ENCODE measurements around the gene CBLB.

Gene CBLB

DNA sequence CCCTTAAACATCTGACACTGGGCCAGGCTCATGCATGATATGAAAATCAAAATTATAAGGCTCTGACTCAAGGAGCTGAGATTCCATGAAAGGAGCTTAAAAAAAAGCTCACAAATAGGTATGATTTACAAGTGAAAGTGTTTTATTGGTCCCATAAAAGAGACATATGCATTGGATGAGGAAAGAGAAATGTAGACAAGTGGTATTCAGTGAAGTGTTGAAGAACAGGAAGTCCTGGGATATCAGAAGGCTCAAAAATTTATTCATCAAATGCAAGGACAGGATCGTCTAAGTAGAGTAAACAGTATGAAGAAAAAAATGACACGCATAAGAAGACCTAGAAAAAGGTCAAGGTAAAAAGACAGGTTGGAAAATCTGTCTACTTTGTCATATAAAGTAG, 188.9 kb downstream of the CBLB start:
- DNase-seq (ENCODE audit: low read depth in 2 of 2) = no peak
- H3K4me3 ChIP-seq (replicated peaks in 1 of 2; ENCODE audit: low read depth in 2 of 2, low read length in 2 of 2) = no peak overlapping the region

GRCh38 chr3:105678017-105678416, 190.8 kb downstream of the CBLB start:
- TF ChIP-seq CTCF (IDR thresholded peaks at IDR 0.05; ENCODE audit: low read depth, low read length) = no peak
- H3K4me3 ChIP-seq (replicated peaks in 1 of 2; ENCODE audit: low read depth in 2 of 2, low read length in 2 of 2) = no peak overlapping the region
- DNase-seq (ENCODE audit: low read depth in 2 of 2) = no peak

More for the DNA sequence above, 188.9 kb downstream of the CBLB start:
- no peak for TF ChIP-seq CTCF (IDR thresholded peaks at IDR 0.05; ENCODE audit: low read depth, low read length)

GRCh38 chr3:105676621-105677300, 192.1 kb downstream of the CBLB start:
- TF ChIP-seq CTCF (IDR thresholded peaks at IDR 0.05; ENCODE audit: low read depth, low read length) = no peak
- H3K4me3 ChIP-seq (replicated peaks in 1 of 2; ENCODE audit: low read depth in 2 of 2, low read length in 2 of 2) = no peak overlapping the region
- no peak for DNase-seq (ENCODE audit: low read depth in 2 of 2)

- no peak overlapping the region for H3K4me3 ChIP-seq (replicated peaks in 1 of 2; ENCODE audit: low read depth in 2 of 2, low read length in 2 of 2)
- TF ChIP-seq CTCF (IDR thresholded peaks at IDR 0.05; ENCODE audit: low read depth, low read length) = no peak
- DNase-seq (ENCODE audit: low read depth in 2 of 2) = peak in 1 of 2 donors; percentile 35
These were observed 194.3 kb downstream of the CBLB start for GRCh38 chr3:105674437-105675065.

DNA sequence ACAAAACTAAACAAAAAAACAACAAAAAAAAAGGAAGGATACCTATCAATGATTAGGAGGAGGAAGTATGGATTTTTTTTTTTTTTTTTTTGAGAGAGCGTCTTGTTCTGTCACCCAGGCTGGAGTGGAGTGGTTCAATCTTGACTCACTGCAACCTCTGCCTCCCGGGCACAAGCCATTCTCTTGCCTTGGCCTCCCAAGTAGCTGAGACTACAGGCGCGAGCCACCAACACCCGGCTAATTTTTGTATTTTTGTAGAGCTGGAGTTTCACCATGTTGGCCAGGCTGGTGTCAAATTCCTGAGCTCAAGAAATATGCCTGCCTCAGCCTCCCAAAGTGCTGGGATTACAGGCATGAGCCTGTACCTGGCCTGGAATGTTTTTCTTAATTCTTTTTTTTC, 195.8 kb downstream of the CBLB start:
- DNase-seq (ENCODE audit: low read depth in 2 of 2) = no peak
- TF ChIP-seq CTCF (IDR thresholded peaks at IDR 0.05; ENCODE audit: low read depth, low read length) = no peak

GRCh38 chr3:105662306-105662705, 206.5 kb downstream of the CBLB start:
- no peak overlapping the region for H3K4me3 ChIP-seq (replicated peaks in 1 of 2; ENCODE audit: low read depth in 2 of 2, low read length in 2 of 2)
- peak in 1 of 2 donors; percentile 36 for DNase-seq (ENCODE audit: low read depth in 2 of 2)
- no peak for TF ChIP-seq CTCF (IDR thresholded peaks at IDR 0.05; ENCODE audit: low read depth, low read length)

More for the DNA sequence above, 195.8 kb downstream of the CBLB start:
- H3K4me3 ChIP-seq (replicated peaks in 1 of 2; ENCODE audit: low read depth in 2 of 2, low read length in 2 of 2) = no peak overlapping the region
